AG10803 (cell line): ENCODE measurements around the gene CARD6.
"Not testable (repeated sequence)": the region's sequence is repeated elsewhere in the genome, so short reads cannot be mapped to it uniquely, and the experiment has no call there.

ENCODE experiments used
- DNase-seq: peaks from one replicate; pipeline ENCODE4 v3.0.0; 2010; ENCODE audit warnings: low read depth
- H3K4me3 ChIP-seq: 2 replicates; pipeline ENCODE4 v1.5.1; 2011; ENCODE audit warnings: mild to moderate bottlenecking, low read length, control low read depth
- CTCF ChIP-seq: conservative IDR thresholded peaks from 2 replicates; pipeline ENCODE4 v1.5.1; 2011; ENCODE audit warnings: mild to moderate bottlenecking, low read length, control low read depth, inconsistent platforms

The CARD6 gene

GRCh38 chr5:40842351-40842750 is 1.2 kb downstream of the CARD6 start:
- no peak for TF ChIP-seq CTCF
- peak; percentile 23 for DNase-seq
- peak overlapping the region; percentile 54 for H3K4me3 ChIP-seq

GRCh38 chr5:40844565-40844964 is 3.4 kb downstream of the CARD6 start:
- no peak overlapping the region for H3K4me3 ChIP-seq
- no peak for TF ChIP-seq CTCF
- no peak for DNase-seq

GRCh38 chr5:40846371-40846770 is 5.2 kb downstream of the CARD6 start:
- no peak for TF ChIP-seq CTCF
- no peak for DNase-seq

GRCh38 chr5:40847525-40847924 is 6.4 kb downstream of the CARD6 start:
- no peak overlapping the region for H3K4me3 ChIP-seq
- DNase-seq, result no peak
- TF ChIP-seq CTCF, result no peak

More at GRCh38 chr5:40846371-40846770, 5.2 kb downstream of the CARD6 start:
- no peak overlapping the region for H3K4me3 ChIP-seq

- TF ChIP-seq CTCF, result no peak
- no peak for DNase-seq
- H3K4me3 ChIP-seq, result no peak overlapping the region
Measured at GRCh38 chr5:40853632-40854192, 12.5 kb downstream of the CARD6 start.

- no peak overlapping the region for H3K4me3 ChIP-seq
- TF ChIP-seq CTCF, result no peak
- DNase-seq, result no peak
Measured at GRCh38 chr5:40860711-40861110, 19.5 kb downstream of the CARD6 start.

- not testable (repeated sequence) for DNase-seq, H3K4me3 ChIP-seq
Measured at GRCh38 chr5:40865004-40865403, 23.8 kb downstream of the CARD6 start.

GRCh38 chr5:40866844-40867243 is 25.7 kb downstream of the CARD6 start:
- no peak for DNase-seq
- no peak overlapping the region for H3K4me3 ChIP-seq
- no peak for TF ChIP-seq CTCF
